Measurements from ENCODE around the gene MC3R. TPM values are rescaled to one million over a fixed set of nuclear protein-coding genes. Genes with fewer than 3 reads are reported as not detected.

MC3R gene
- polyA plus RNA-seq, 4 donors: not detected

GRCh38 chr20:56249244-56249955, 868 bp downstream of the MC3R start:
- no peak for DNase-seq (ENCODE audit: low read depth in 4 of 4, low spot score in 2 of 4)

DNA sequence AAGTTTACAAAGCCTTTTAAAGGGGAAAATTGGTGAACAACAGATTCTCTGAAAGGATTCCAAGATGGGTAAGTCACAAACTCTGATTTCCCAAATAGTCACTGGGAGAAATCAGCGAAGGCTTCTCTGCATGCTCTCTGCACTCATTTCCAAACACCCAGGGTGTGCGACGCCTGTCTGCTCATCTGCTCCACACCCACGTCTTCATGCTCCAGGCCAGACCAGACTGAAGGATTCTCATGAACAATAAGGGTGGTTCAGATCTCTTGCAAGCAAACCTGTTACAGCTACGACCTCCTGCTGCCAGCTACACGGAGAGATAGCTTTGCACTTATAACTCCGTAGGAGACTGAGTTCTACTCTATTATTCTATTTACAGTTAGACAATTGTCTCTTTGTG, 1.4 kb downstream of the MC3R start:
- DNase-seq (ENCODE audit: low read depth in 4 of 4, low spot score in 2 of 4): no peak

DNA sequence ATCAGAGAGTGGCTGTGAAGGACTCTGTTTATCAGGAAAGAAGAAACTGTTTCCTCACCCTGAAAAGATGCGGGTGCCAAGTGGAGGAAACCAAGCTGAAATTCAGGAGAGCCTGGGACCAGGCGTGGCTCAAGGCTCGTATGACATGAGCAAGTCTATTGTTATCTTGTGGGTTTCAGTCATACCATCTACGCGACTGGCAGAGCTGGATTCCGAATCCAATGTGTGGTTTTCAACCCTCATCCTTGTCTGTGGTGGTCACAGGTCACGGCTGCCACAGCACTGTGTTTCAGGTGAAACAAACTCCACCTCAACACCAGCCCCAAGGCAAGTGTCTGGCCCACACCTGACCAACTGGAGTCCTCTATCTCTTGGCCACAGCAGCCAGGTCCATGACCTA, 9.1 kb downstream of the MC3R start:
- DNase-seq (ENCODE audit: low read depth in 4 of 4, low spot score in 2 of 4): no peak

- DNase-seq (ENCODE audit: low read depth in 4 of 4, low spot score in 2 of 4): no peak
Observed at GRCh38 chr20:56259948-56260347, 11.4 kb downstream of the MC3R start.

- DNase-seq (ENCODE audit: low read depth in 4 of 4, low spot score in 2 of 4): no peak
Observed at GRCh38 chr20:56268536-56268935, 20.0 kb downstream of the MC3R start.

DNA sequence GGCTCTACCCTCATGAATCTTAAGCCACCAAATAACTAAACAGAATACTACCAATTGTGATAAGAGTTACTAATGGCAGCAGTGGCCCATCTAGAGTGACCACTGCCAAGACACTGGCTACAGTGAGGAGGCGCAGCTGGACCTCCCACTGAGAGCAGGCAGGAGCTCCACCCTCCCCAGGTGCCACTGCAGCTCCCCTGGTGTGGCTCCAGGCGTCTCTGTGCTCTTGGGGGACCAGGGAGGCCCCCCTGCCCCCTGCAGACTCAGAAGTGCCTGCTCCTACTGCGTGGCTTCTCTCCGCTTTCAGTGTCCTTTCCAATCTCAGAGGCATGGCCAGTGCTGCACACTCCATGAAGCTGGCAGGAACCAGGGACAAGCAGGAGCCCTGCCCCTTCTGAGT, 23.4 kb downstream of the MC3R start:
- DNase-seq (ENCODE audit: low read depth in 4 of 4, low spot score in 2 of 4): no peak

DNA sequence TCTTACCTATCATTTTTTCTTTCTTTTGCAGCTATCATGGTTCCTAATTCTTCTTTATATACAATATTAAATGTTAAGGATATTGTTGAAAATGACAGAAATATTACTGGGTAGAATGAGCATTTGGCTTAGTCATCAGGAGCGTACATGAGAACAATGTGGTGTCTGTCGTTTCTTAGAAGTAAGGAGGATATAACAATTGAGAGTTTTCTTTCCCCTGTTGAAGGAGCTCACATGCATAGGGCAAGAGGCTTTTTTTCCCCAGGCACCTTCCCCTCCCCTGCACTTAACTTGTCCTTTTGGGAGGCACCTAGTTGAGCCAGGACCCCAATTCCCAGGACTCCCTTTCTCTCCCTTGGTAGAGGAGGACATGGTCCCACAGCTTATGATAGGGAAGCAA, 25.0 kb downstream of the MC3R start:
- no peak for DNase-seq (ENCODE audit: low read depth in 4 of 4, low spot score in 2 of 4)

DNA sequence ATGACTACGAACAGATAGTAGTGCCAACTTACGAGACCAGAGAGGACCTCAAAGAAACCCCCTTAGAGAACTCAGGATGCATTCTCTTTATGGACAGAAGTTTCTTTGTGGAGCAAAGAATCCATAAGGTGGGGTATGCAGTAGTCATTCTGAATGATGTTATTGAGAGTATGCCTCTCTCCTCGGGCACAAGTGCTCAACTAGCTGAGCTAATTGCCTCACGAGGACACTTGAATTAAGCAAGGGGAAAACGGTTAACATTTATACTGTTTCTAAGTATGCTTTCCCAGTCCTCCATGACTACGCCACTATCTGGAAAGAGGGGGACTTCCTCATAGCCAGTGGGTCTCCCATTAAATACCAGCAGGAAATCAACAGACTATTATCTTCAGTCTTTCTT, 25.6 kb downstream of the MC3R start:
- no peak for DNase-seq (ENCODE audit: low read depth in 4 of 4, low spot score in 2 of 4)

DNA sequence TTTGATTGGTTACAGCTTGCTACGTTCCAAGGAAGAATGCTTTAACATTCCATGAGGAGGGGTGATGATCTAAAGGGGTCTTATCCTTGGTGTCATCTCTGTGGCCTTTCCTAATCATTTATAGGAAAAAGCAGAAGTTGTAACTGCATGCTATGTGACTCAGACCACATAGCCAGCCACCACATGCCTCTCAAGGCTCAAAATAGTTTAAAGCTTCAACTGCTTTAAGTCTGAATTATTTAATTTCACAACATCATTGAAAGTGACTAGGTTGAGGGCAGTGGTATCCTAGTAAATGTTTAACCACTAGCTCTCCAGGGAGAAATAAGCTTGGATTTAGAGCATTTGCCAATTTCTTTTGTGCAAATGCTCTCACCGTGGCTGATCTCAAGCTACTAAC, 29.7 kb downstream of the MC3R start:
- no peak for DNase-seq (ENCODE audit: low read depth in 4 of 4, low spot score in 2 of 4)

- DNase-seq (ENCODE audit: low read depth in 4 of 4, low spot score in 2 of 4): no peak
Observed at GRCh38 chr20:56285496-56285895, 37.0 kb downstream of the MC3R start.

DNA sequence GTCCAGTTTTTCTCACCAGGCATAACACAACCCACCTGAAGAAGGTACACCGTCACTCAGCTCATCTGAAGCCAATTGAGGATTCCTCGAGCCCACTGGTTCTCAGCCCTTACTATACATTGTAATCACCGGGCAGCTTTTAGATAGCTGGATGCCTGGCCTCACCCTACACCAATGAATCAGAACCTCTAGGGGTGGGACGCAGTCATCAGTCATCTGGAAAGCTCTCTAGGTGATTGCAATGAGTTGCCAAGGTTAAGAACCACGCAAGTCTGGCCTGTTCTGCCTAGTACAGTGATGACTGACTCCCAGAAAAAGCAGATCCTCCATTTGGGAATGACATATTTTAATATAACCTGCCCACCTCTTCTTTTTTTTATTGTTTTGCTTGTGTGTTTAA, 41.1 kb downstream of the MC3R start:
- no peak for DNase-seq (ENCODE audit: low read depth in 4 of 4, low spot score in 2 of 4)

DNA sequence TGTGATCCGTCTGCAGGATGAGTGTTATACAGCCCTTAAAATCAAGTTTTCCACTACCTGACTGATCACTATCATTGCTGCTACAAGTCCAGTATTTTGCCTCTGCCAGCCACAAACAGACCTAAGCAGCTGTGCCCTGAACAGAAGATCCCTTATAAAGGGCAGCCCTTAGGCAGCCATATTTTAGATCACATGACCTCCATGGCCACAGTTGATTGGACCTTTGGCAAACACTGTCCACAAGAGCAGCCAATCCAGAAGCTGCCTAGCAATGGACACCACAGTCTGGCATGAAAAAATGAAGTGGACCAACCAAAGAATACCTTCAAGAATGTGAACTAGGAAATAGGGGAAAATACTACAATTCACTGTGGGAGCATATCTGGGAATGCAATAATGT, 50.8 kb downstream of the MC3R start:
- no peak for DNase-seq (ENCODE audit: low read depth in 4 of 4, low spot score in 2 of 4)

Other genes with a start within 250 kb of the MC3R start
- gene CBLN4, start 243.2 kb upstream of the MC3R start, polyA plus RNA-seq (ENCODE audit: insufficient read length in 4 of 4): 1 to 10 TPM; 1.4 to 4.4 (median 2.5) TPM
- gene FAM210B, start 110.2 kb downstream of the MC3R start, polyA plus RNA-seq (ENCODE audit: insufficient read length in 4 of 4): 10 to 100 TPM; 36.2 to 47.1 (median 38.9) TPM
- 10 to 100 TPM; 14.8 to 16.1 (median 15.1) TPM for gene AURKA, start 143.5 kb downstream of the MC3R start, polyA plus RNA-seq (ENCODE audit: insufficient read length in 4 of 4)
- gene CSTF1, start 143.9 kb downstream of the MC3R start, polyA plus RNA-seq (ENCODE audit: insufficient read length in 4 of 4): 10 to 100 TPM; 39.6 to 43.8 (median 41.0) TPM
- 1 to 10 TPM; 3.4 to 3.8 (median 3.7) TPM for gene CASS4, start 163.5 kb downstream of the MC3R start, polyA plus RNA-seq (ENCODE audit: insufficient read length in 4 of 4)
- 100 to 1,000 TPM; 119 to 133 (median 125) TPM for gene RTF2, start 219.9 kb downstream of the MC3R start, polyA plus RNA-seq (ENCODE audit: insufficient read length in 4 of 4)

All from left renal cortex interstitium (tissue), 4 donors.